Activated CD8-positive, alpha-beta memory T cell treated with anti-CD3 and anti-CD28 coated beads, Interleukin-2, amount 10 ng/mL, durations not matched to agents 7 days and 5 days (primary cell): ENCODE measurements around the gene EIF3J. TPM values are rescaled to one million over a fixed set of nuclear protein-coding genes. Genes with fewer than 3 reads are reported as not detected.

ENCODE experiments used
- ATAC-seq: fragments of 150-1000 bp; cut with Tn5 transposase; one replicate; pipeline ENCODE4 v1.10.0; 2021; ENCODE audit warnings: moderate library complexity
- CTCF ChIA-PET: fragments of 350-600 bp; sonication (Branson Sonifier 250); formaldehyde crosslinking; loops from one replicate; lab custom pipeline; 2021; ENCODE audit warnings: antibody characterized with exemption; lab: Charles Lee
- DNase-seq: peaks from one replicate; pipeline ENCODE4 v3.0.0-alpha.2; 2020
- H3K27ac Mint-ChIP-seq: one replicate; pipeline ENCODE4 v1.8.0; 2021; ENCODE audit warnings: mild to moderate bottlenecking, mixed read lengths
- H3K27me3 Mint-ChIP-seq: one replicate; pipeline ENCODE4 v1.8.0; 2021; ENCODE audit warnings: mixed read lengths
- H3K36me3 Mint-ChIP-seq: one replicate; pipeline ENCODE4 v1.8.0; 2021; ENCODE audit warnings: mild to moderate bottlenecking, mixed read lengths
- H3K4me1 Mint-ChIP-seq: one replicate; pipeline ENCODE4 v1.8.0; 2021; ENCODE audit warnings: mixed read lengths
- H3K4me3 Mint-ChIP-seq: one replicate; pipeline ENCODE4 v1.8.0; 2021; ENCODE audit warnings: mild to moderate bottlenecking, moderate library complexity, mixed read lengths
- H3K9me3 Mint-ChIP-seq: one replicate; pipeline ENCODE4 v1.8.0; 2022; ENCODE audit warnings: low read depth, mixed read lengths
- total RNA-seq, 2 experiments: library from RNA; stranded (reverse); gene quantifications; one replicate each; pipeline ENCODE4 v1.2.3, GENCODE V29; 2021

The EIF3J gene, protein sequence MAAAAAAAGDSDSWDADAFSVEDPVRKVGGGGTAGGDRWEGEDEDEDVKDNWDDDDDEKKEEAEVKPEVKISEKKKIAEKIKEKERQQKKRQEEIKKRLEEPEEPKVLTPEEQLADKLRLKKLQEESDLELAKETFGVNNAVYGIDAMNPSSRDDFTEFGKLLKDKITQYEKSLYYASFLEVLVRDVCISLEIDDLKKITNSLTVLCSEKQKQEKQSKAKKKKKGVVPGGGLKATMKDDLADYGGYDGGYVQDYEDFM
- 100 to 1,000 TPM in 1 of 2 experiments, 10 to 100 TPM in 1; 75.8 to 124 TPM for total RNA-seq

- H3K36me3 Mint-ChIP-seq, result peaks cover 38% of the 10 kb centered on the region
- CTCF ChIA-PET, result interaction anchor here (0.5 to 2.5 kb wide), 5 partner anchors 9 to 108 kb away, joined by 3 to 23 read pairs (median 3); no protein-coding TSS in a partner anchor
- peak; percentile 97 for DNase-seq
- H3K27me3 Mint-ChIP-seq, result no peaks in the 10 kb centered on the region
- H3K4me1 Mint-ChIP-seq, result peaks cover 51% of the 10 kb centered on the region
- no peaks in the 10 kb centered on the region for H3K9me3 Mint-ChIP-seq
- H3K27ac Mint-ChIP-seq, result peak within 1 kb of the TSS; percentile 94
- H3K4me3 Mint-ChIP-seq, result peak within 1 kb of the TSS; percentile 85
- peak; percentile 95 for ATAC-seq
Measured at GRCh38 chr15:44536962-44537734, at the start of gene EIF3J. Gene EIF3J (plus strand): TSS chr15:44537147. CDS start chr15:44537195, 48 bp downstream.

DNA sequence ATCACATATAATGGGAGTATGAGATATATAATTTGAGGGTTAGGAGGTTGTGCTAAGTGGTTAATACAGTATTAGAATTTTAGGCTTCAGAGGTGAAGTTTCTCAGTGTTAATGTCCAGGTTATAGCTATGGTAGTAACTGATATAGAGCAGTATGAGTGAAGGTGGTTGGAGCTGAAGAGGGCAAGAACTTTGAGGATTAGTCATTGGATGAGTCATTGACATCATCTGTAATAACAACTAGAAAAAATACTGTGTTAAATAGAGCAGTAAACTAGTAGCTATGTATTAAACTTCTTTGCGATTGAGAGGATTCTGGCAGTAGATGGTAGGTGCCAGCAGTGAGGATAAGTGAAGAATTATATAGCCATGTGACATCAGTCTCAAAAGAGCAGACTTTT lies 47.5 kb upstream of the EIF3J start:
- H3K4me3 Mint-ChIP-seq, result no peak overlapping the region
- no peaks in the 10 kb centered on the region for H3K9me3 Mint-ChIP-seq
- DNase-seq (no peak), ATAC-seq (peak; percentile 68)
- peaks cover 40% of the 10 kb centered on the region for H3K36me3 Mint-ChIP-seq
- H3K4me1 Mint-ChIP-seq, result peaks cover 28% of the 10 kb centered on the region
- CTCF ChIA-PET, result interaction anchor here (0.9 to 1.0 kb wide), 2 partner anchors 61 to 202 kb away, joined by 3 read pairs; no protein-coding TSS in a partner anchor
- H3K27ac Mint-ChIP-seq, result peak overlapping the region; percentile 48
- no peaks in the 10 kb centered on the region for H3K27me3 Mint-ChIP-seq

DNA sequence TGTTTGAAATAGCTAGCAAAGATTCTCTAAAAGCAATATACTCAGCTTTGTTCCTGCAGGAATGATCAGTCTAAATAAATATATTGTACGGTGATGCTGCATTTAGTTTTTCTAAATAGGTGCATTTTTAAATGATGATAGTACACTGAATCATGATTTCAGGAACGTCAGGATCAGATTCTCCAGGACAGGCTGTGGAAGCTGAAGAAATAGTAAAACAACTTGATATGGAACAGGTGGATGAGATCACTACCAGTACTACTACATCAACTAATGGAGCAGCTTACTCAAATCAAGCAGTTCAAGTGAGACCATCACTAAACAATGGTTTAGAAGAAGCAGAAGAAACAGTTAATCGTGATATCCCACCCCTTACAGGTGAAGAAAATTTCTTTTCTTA lies 46.3 kb upstream of the EIF3J start:
- CTCF ChIA-PET, result interaction anchor here (0.5 to 1.3 kb wide), 4 partner anchors 9 to 271 kb away, joined by 3 to 5 read pairs (median 4); no protein-coding TSS in a partner anchor
- DNase-seq, result no peak
- ATAC-seq, result no peak
- Mint-ChIP-seq H3K4me1 (peaks cover 20% of the 10 kb centered on the region), H3K4me3 (no peak overlapping the region), H3K27me3 (no peaks in the 10 kb centered on the region), H3K9me3 (no peaks in the 10 kb centered on the region), H3K36me3 (peaks cover 40% of the 10 kb centered on the region), H3K27ac (no peak overlapping the region)

GRCh38 chr15:44492040-44492439 lies 44.9 kb upstream of the EIF3J start:
- Mint-ChIP-seq H3K4me1 (peaks cover 17% of the 10 kb centered on the region), H3K36me3 (peaks cover 40% of the 10 kb centered on the region), H3K9me3 (no peaks in the 10 kb centered on the region), H3K27ac (no peak overlapping the region), H3K27me3 (no peaks in the 10 kb centered on the region), H3K4me3 (no peak overlapping the region)
- ATAC-seq, result no peak
- DNase-seq, result no peak
- CTCF ChIA-PET, result no interaction called here

DNA sequence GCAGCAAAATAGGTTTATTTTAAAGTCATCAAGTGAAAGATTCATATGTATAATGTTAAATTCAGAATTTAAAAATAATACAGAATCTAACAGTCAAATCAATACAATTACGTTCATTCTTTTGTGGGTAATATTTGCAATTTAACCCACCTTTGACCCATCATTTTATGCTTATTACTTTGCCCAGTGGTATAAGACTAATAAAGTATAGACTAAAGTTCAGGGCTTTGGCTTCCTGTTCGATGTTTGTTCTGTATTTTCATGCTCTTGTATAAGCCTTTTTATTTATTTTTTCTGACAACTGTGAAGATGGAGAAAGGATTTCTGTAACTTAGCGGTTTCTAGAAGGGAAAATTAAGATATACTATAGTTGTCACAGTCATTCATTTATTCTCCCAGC lies 44.3 kb upstream of the EIF3J start:
- Mint-ChIP-seq H3K9me3 (no peaks in the 10 kb centered on the region), H3K4me1 (peaks cover 14% of the 10 kb centered on the region), H3K27ac (no peak overlapping the region), H3K4me3 (no peak overlapping the region), H3K27me3 (no peaks in the 10 kb centered on the region), H3K36me3 (peaks cover 34% of the 10 kb centered on the region)
- ATAC-seq (no peak), DNase-seq (no peak)
- CTCF ChIA-PET, result interaction anchor here (1.0 kb wide), 1 partner anchor 9 kb away, joined by 4 read pairs; no protein-coding TSS in a partner anchor

GRCh38 chr15:44495562-44495961 lies 41.4 kb upstream of the EIF3J start:
- no peaks in the 10 kb centered on the region for H3K9me3 Mint-ChIP-seq
- H3K4me3 Mint-ChIP-seq, result no peak overlapping the region
- CTCF ChIA-PET, result no interaction called here
- H3K36me3 Mint-ChIP-seq, result peaks cover 24% of the 10 kb centered on the region
- ATAC-seq, result no peak
- no peak overlapping the region for H3K27ac Mint-ChIP-seq
- DNase-seq, result no peak
- H3K4me1 Mint-ChIP-seq, result peaks cover 9% of the 10 kb centered on the region
- no peaks in the 10 kb centered on the region for H3K27me3 Mint-ChIP-seq

- H3K4me1 Mint-ChIP-seq, result peaks cover 23% of the 10 kb centered on the region
- peak overlapping the region; percentile 70 for H3K27ac Mint-ChIP-seq
- no peak overlapping the region for H3K4me3 Mint-ChIP-seq
- DNase-seq (no peak), ATAC-seq (peak; percentile 69)
- H3K36me3 Mint-ChIP-seq, result peaks cover 23% of the 10 kb centered on the region
- H3K27me3 Mint-ChIP-seq, result no peaks in the 10 kb centered on the region
- CTCF ChIA-PET, result interaction anchor here (0.6 to 1.6 kb wide), 9 partner anchors 7 to 303 kb away, joined by 3 to 14 read pairs (median 3); partner anchors contain the start of gene GOLM2
- H3K9me3 Mint-ChIP-seq, result no peaks in the 10 kb centered on the region
Measured at GRCh38 chr15:44500555-44500954, 36.4 kb upstream of the EIF3J start.

- H3K9me3 Mint-ChIP-seq, result no peaks in the 10 kb centered on the region
- CTCF ChIA-PET, result interaction anchor here (0.6 to 1.6 kb wide), 17 partner anchors 9 to 599 kb away, joined by 3 to 14 read pairs (median 3); partner anchors contain the start of genes EIF3J and GOLM2
- ATAC-seq (peak; percentile 71), DNase-seq (no peak)
- no peaks in the 10 kb centered on the region for H3K27me3 Mint-ChIP-seq
- peaks cover 21% of the 10 kb centered on the region for H3K36me3 Mint-ChIP-seq
- H3K4me1 Mint-ChIP-seq, result peaks cover 23% of the 10 kb centered on the region
- no peak overlapping the region for H3K27ac Mint-ChIP-seq
- H3K4me3 Mint-ChIP-seq, result no peak overlapping the region
Measured at GRCh38 chr15:44501768-44502366, 35.1 kb upstream of the EIF3J start.

DNA sequence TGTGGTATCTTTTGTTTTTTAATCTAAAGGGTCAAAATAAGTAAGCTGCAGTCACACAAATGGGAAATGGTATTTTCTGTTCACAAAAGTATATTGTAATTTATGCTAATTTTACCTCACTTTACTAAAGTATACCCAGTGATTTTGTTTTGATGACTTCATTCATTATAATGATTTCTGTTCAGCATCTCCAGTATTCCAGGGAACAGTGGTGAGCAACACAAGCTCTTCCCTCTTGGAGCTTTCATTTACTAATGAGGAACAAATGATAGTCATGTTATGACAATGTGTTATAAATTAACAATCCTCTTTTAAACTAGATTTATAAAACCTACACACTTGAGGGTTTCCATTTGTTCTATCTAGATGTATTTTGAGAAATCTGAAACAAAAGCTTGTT lies 20.5 kb upstream of the EIF3J start:
- H3K27ac Mint-ChIP-seq, result no peak overlapping the region
- no peaks in the 10 kb centered on the region for H3K9me3 Mint-ChIP-seq
- peaks cover 13% of the 10 kb centered on the region for H3K36me3 Mint-ChIP-seq
- peaks cover 4% of the 10 kb centered on the region for H3K4me1 Mint-ChIP-seq
- ATAC-seq (no peak), DNase-seq (no peak)
- no peaks in the 10 kb centered on the region for H3K27me3 Mint-ChIP-seq
- CTCF ChIA-PET, result interaction anchor here (1.4 to 1.5 kb wide), 2 partner anchors 26 to 88 kb away, joined by 4 read pairs; no protein-coding TSS in a partner anchor
- H3K4me3 Mint-ChIP-seq, result no peak overlapping the region

DNA sequence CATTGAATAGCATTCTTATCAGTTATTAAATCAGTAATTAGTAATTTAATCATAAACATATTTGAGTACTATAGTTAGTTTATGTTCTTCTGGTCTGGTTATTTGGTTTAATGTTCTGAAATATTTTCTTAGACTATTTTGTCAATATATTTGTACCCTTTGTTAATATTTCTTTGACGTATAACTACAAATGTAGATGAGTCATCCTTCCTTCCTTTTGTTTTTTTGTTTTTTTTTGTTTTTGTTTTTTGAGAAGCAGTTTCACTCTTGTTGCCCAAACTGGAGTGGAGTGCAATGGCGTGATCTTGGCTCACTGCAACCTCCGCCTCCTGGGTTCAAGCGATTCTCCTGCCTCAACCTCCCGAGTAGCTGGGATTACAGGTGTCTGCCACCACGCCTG lies 17.4 kb upstream of the EIF3J start:
- Mint-ChIP-seq H3K4me1 (peaks cover 4% of the 10 kb centered on the region), H3K4me3 (no peak overlapping the region), H3K27ac (no peak overlapping the region), H3K27me3 (no peaks in the 10 kb centered on the region), H3K36me3 (peaks cover 21% of the 10 kb centered on the region), H3K9me3 (no peaks in the 10 kb centered on the region)
- no peak for ATAC-seq
- DNase-seq, result no peak
- CTCF ChIA-PET, result no interaction called here

- DNase-seq (no peak), ATAC-seq (no peak)
- peaks cover 18% of the 10 kb centered on the region for H3K36me3 Mint-ChIP-seq
- H3K27ac Mint-ChIP-seq, result no peak overlapping the region
- CTCF ChIA-PET, result no interaction called here
- no peak overlapping the region for H3K4me3 Mint-ChIP-seq
- H3K9me3 Mint-ChIP-seq, result no peaks in the 10 kb centered on the region
- no peaks in the 10 kb centered on the region for H3K27me3 Mint-ChIP-seq
- H3K4me1 Mint-ChIP-seq, result peaks cover 2% of the 10 kb centered on the region
Measured at GRCh38 chr15:44525018-44525417, 11.9 kb upstream of the EIF3J start.

DNA sequence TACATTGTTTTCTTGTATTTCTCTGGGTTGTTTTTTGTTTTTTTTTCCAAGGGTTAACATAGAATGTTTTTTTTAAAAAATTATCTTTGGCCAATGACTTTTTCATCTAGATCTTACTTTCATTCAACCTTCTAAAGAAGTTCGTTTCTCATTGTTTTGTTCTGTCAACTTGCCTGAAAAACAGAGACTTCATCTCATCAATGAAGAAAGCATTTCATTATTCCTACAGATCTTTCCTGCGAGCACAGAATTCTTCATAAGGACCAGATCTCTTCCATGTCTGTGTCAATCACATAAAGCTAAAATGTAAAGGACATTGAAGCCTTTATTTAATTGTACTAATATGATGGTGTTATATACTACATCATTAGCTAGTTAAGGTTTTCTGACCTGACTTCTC lies 9.7 kb upstream of the EIF3J start:
- no peak for DNase-seq
- Mint-ChIP-seq H3K27me3 (no peaks in the 10 kb centered on the region), H3K4me3 (no peak overlapping the region), H3K4me1 (peaks cover 2% of the 10 kb centered on the region), H3K27ac (no peak overlapping the region), H3K9me3 (no peaks in the 10 kb centered on the region), H3K36me3 (peaks cover 10% of the 10 kb centered on the region)
- no peak for ATAC-seq
- CTCF ChIA-PET, result interaction anchor here (0.6 kb wide), 1 partner anchor 140 kb away, joined by 3 read pairs; no protein-coding TSS in a partner anchor
